GM12801 (cell line): ENCODE results near the gene PYGB.

Experiments
- TF ChIP-seq, protein P1 (sequence below): IDR thresholded peaks from one replicate; pipeline ENCODE4 v1.5.1; 2011; ENCODE audit warnings: control low read depth; ENCODE audit not compliant: insufficient read length; ENCODE audit errors: extremely low read depth

PYGB gene

DNA sequence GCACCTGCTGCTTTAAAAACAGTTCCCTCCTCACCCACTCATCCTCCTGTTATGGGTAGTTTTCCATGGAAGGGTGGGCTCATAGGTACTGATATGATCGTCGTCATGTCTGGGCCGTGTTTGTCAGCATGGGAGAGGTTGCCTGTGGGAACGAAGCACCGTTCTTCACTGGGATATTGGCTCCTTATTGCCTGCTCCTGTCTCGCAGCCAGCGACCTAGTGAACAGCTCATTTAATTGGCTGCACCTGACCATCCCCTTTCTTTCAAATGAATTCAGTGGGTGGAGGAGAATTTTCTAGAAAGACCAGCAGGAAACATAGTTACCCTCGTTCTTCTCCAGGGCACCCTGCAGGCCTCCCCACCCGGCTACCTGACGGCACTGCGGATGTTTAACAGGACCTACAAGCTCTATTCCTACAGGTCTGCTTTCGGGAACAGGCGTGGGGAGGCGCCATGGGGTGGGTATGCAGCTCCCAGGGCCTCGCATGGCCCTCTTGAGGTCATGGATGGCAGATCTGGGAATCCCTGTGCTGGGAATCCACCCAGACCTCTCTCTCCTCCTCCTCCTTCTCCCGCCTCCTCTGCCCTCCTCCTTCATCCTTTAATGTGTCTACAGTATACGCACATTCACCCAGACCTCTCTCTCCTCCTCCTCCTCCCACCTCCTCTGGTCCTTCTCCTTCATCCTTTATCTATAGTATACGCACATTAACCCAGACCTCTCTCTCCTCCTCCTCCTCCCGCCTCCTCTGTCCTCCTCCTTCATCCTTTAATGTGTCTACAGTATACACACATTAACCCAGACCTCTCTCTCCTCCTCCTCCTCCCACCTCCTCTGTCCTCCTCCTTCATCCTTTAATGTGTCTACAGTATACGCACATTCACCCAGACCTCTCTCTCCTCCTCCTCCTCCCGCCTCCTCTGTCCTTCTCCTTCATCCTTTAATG, 30.4 kb upstream of the PYGB start:
- TF ChIP-seq, protein P1, sequence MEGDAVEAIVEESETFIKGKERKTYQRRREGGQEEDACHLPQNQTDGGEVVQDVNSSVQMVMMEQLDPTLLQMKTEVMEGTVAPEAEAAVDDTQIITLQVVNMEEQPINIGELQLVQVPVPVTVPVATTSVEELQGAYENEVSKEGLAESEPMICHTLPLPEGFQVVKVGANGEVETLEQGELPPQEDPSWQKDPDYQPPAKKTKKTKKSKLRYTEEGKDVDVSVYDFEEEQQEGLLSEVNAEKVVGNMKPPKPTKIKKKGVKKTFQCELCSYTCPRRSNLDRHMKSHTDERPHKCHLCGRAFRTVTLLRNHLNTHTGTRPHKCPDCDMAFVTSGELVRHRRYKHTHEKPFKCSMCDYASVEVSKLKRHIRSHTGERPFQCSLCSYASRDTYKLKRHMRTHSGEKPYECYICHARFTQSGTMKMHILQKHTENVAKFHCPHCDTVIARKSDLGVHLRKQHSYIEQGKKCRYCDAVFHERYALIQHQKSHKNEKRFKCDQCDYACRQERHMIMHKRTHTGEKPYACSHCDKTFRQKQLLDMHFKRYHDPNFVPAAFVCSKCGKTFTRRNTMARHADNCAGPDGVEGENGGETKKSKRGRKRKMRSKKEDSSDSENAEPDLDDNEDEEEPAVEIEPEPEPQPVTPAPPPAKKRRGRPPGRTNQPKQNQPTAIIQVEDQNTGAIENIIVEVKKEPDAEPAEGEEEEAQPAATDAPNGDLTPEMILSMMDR, result no peak

DNA sequence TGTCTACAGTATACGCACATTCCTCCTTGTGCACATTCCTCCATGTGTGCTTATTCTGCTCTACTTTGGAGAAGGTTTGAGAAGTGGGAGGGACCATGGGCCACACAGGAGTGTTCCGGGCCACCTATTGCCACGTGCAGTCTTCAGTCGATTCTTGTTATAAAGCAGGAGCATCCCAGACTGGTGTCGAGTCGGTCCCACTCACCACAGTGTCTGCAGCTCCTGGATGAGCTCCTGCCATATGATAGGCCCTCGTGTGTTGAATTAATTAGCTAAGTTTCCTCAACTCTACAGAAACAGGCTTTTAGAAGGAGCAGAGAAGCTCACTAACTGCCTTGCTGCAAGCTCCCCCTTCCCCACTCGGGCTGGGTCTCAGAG, 29.8 kb upstream of the PYGB start:
- TF ChIP-seq, protein P1, result no peak

DNA sequence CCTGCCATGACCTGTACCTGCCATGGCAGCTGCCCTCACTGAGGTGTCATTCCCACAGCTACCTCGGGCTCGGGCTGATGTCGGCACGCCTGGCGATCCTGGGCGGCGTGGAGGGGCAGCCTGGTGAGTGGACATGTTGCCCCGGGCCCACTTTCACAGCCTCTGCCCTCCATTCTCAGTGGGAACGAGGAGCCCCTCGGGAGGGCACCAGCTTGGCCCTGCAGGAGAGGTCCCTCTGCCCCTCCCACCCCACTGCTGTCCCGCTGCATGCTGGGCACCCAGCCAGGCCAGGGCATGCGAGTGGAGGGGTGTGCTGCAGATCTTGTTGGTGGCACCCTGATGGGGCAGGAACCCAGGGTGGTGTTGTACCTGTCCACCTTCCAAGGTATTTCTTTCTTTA, 29.4 kb upstream of the PYGB start:
- TF ChIP-seq, protein P1, result no peak

DNA sequence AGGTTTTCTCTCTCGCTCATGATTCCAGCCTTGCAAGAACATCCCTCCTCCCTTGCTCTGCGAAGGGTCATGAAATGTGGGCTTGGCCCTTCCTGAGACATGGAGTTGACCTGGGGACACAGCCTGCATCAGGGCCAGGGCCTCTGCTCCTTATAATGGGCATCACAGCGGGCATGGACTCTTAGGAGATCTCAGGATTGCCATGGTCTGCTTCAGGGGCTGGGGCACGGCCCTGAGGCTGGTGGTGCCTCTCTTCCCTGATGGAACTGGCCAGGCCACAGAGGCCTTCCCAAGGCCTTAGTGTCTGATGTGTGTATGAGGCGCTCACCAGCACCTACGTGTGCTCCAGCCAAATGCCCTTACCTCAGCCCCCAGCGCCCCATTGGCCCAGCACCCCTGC, 28.5 kb upstream of the PYGB start:
- TF ChIP-seq, protein P1, result no peak

DNA sequence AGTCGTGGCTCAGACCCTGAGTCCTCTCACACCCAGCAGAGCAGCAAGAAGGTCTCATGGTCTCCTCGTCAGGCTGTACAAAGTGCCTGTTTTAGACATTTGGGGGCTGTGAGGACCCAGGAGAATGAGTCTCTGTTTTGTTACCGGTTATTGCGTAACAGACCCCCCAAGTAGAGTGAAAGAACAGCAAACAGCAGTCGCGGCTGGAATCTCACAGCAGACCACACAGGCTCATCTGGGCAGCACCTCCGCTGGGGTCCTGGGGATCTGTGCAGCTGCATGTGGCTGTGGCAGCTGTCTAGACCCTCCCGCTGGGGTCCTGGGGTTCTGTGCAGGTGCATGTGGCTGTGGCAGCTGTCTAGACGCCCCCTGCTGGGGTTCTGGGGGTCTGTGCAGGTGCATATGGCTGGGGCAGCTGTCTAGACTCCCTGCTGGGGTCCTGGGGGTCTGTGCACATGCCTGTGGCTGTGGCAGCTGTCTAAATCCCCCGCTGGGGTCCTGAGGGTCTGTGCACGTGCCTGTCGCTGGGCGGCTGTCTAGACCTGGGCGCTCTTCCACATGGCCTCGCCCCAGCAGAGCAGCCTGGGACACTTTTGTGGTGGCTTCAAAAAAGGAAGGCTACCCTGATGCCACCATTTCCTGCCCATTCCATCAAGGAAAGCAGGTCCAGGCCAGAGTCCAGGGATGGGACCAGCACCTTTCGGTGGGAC, 27.7 kb upstream of the PYGB start:
- TF ChIP-seq, protein P1, result no peak

DNA sequence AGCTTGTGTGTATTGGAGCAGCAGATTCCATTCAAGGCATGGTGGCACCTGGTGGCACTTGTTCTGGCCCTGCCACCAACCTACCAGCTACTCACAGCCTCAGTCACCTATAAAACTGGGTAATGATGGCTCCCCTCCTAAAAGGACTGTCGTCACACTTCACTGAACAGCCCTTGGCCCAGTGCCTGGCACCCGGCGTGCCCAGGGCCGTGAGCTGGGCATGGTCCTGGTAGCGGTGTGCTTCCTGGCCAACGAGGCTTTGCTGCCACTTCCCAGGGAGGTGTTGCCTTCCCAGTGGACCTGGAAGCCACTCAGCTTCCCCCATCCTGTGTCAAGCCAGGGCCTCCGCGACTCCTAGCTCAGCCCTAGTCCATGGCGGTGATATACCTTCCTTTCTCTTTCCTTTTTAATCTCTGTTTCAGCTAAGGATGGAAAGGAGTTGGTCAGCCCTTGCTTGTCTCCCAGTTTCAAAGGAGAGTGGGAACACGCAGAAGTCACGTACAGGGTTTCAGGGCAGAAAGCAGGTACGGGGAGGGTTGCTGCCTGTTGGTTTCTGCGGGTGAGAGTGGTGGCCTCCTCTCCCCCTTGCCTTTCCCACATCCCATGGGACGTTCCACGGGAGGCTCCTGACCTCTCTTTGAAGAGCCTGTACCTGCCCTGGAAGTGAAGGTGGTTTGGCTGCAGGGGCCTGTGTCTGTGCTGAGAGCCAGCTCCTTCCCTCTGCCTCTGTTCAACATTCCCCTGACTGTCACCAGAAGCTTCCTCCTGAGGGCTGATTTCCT, 26.9 kb upstream of the PYGB start:
- TF ChIP-seq, protein P1, result no peak
